Neutrophil (primary cell): ENCODE results near the gene RAB4A.

Experiments used
- H3K27ac ChIP-seq: fragments of 200-600 bp; sonication (generic); 2 replicates; pipeline ENCODE4 v1.5.1; 2016; ENCODE audit warnings: mild to moderate bottlenecking, moderate library complexity
- H3K27me3 ChIP-seq: fragments of 200-600 bp; sonication (generic); 2 replicates; pipeline ENCODE4 v1.6.0; 2016; ENCODE audit warnings: mild to moderate bottlenecking
- H3K36me3 ChIP-seq: fragments of 200-600 bp; sonication (generic); 2 replicates; pipeline ENCODE4 v1.5.1; 2017
- H3K4me1 ChIP-seq, 2 experiments: fragments of 200-600 bp in 1 of 2; sonication (generic) in 1 of 2; 1 replicate in 1 of 2; 2 replicates in 1 of 2; pipeline versions ENCODE4 v1.5.1 to v1.6.1; 2013 to 2016; ENCODE audit warnings: low read depth in 1 of 2, low read length in 1 of 2, mild to moderate bottlenecking in 1 of 2, moderate library complexity in 1 of 2; ENCODE audit not compliant: control insufficient read depth in 1 of 2, insufficient read depth in 1 of 2
- H3K4me3 ChIP-seq, 2 experiments: fragments of 200-600 bp in 1 of 2; sonication (generic) in 1 of 2; 1 replicate in 1 of 2; 2 replicates in 1 of 2; pipeline ENCODE4 v1.5.1; 2013 to 2016; ENCODE audit warnings: low read depth in 1 of 2, low read length in 1 of 2, mild to moderate bottlenecking in 1 of 2, moderate library complexity in 1 of 2
- H3K9me3 ChIP-seq: fragments of 200-600 bp; sonication (generic); 2 replicates; pipeline ENCODE4 v1.5.1; 2016
- CTCF ChIP-seq: fragments of 200-600 bp; sonication (generic); IDR thresholded peaks from 2 replicates; pipeline ENCODE4 v1.5.1; 2016; ENCODE audit warnings: antibody characterized with exemption

The RAB4A gene

GRCh38 chr1:229260297-229260696 lies 10.6 kb upstream of the RAB4A start:
- peaks cover 22% of the 10 kb centered on the region for H3K27me3 ChIP-seq
- H3K9me3 ChIP-seq, result no peaks in the 10 kb centered on the region
- H3K36me3 ChIP-seq, result no peaks in the 10 kb centered on the region
- TF ChIP-seq CTCF, result no peak
- H3K4me1 ChIP-seq, result peaks cover 0 to 5% of the 10 kb centered on the region in 2 experiments
- no peak overlapping the region for H3K4me3 ChIP-seq
- H3K27ac ChIP-seq, result no peak overlapping the region

GRCh38 chr1:229262239-229262638 lies 8.7 kb upstream of the RAB4A start:
- Histone ChIP-seq H3K9me3 (no peaks in the 10 kb centered on the region), H3K36me3 (no peaks in the 10 kb centered on the region), H3K4me3 (no peak overlapping the region), H3K27me3 (peaks cover 41% of the 10 kb centered on the region), H3K4me1 (peaks cover 0 to 5% of the 10 kb centered on the region in 2 experiments), H3K27ac (no peak overlapping the region)
- no peak for TF ChIP-seq CTCF

GRCh38 chr1:229263254-229263653 lies 7.7 kb upstream of the RAB4A start:
- H3K4me3 ChIP-seq, result no peak overlapping the region

GRCh38 chr1:229264068-229264467 lies 6.8 kb upstream of the RAB4A start:
- no peaks in the 10 kb centered on the region for H3K36me3 ChIP-seq
- H3K4me1 ChIP-seq, result peaks cover 4 to 5% of the 10 kb centered on the region in 2 experiments
- TF ChIP-seq CTCF, result no peak
- H3K4me3 ChIP-seq, result no peak overlapping the region
- H3K27ac ChIP-seq, result no peak overlapping the region
- H3K27me3 ChIP-seq, result peaks cover 43% of the 10 kb centered on the region
- H3K9me3 ChIP-seq, result no peaks in the 10 kb centered on the region

More at GRCh38 chr1:229263254-229263653, 7.7 kb upstream of the RAB4A start:
- TF ChIP-seq CTCF, result no peak
- Histone ChIP-seq H3K9me3 (no peaks in the 10 kb centered on the region), H3K27me3 (peaks cover 43% of the 10 kb centered on the region), H3K36me3 (no peaks in the 10 kb centered on the region), H3K27ac (no peak overlapping the region), H3K4me1 (peaks cover 5 to 7% of the 10 kb centered on the region in 2 experiments)

GRCh38 chr1:229264487-229264886 lies 6.4 kb upstream of the RAB4A start:
- no peaks in the 10 kb centered on the region for H3K9me3 ChIP-seq
- H3K27me3 ChIP-seq, result peaks cover 44% of the 10 kb centered on the region
- no peak for TF ChIP-seq CTCF
- H3K4me3 ChIP-seq, result no peak overlapping the region
- peaks cover 4 to 5% of the 10 kb centered on the region in 2 experiments for H3K4me1 ChIP-seq
- H3K36me3 ChIP-seq, result no peaks in the 10 kb centered on the region
- H3K27ac ChIP-seq, result no peak overlapping the region

- Histone ChIP-seq H3K9me3 (no peaks in the 10 kb centered on the region), H3K27ac (no peak overlapping the region), H3K4me3 (no peak overlapping the region), H3K36me3 (no peaks in the 10 kb centered on the region), H3K4me1 (peaks cover 4 to 9% of the 10 kb centered on the region in 2 experiments), H3K27me3 (peaks cover 59% of the 10 kb centered on the region)
- no peak for TF ChIP-seq CTCF
These were observed 4.6 kb upstream of the RAB4A start for GRCh38 chr1:229266274-229266673.
